ENCODE results near the gene ART4. TPM values are rescaled to one million over a fixed set of nuclear protein-coding genes. Genes with fewer than 3 reads are reported as not detected.

ART4 gene
- 0.66 and 3.5 TPM in 2 replicates for total RNA-seq

GRCh38 chr12:14843425-14843887 lies at the start of gene ART4:
ART4 (minus strand) TSS chr12:14843526; CDS start chr12:14843113, 413 bp downstream.

GRCh38 chr12:14885718-14886221 lies 42.4 kb upstream of the ART4 start, which contains the start of gene MGP:
MGP (minus strand) TSS chr12:14885854; CDS start chr12:14885791, 63 bp downstream.

GRCh38 chr12:14814014-14814413 lies 29.3 kb downstream of the ART4 start, which contains the start of gene SMCO3:
SMCO3 (minus strand) TSS chr12:14814182; CDS start chr12:14806680, 7,502 bp downstream.

GRCh38 chr12:14803011-14803829 lies 40.1 kb downstream of the ART4 start, which contains the start of the genes C12orf60 and WBP11:
C12orf60 (plus strand) TSS chr12:14803670; CDS start chr12:14822936, 19,266 bp downstream.
WBP11 (minus strand) TSS chr12:14803478; CDS start chr12:14801383, 2,095 bp downstream.

Other genes with a start within 250 kb of the ART4 start
- gene GUCY2C, start 146.9 kb downstream of the ART4 start, total RNA-seq = under 0.01 TPM in 1 of 2 replicates, not detected in the other
- gene WBP11, start 40.0 kb downstream of the ART4 start, total RNA-seq = 10.2 and 16.1 TPM in 2 replicates
- 0.79 and 3.9 TPM in 2 replicates for gene C12orf60, start 39.9 kb downstream of the ART4 start, total RNA-seq
- 0.13 and 0.37 TPM in 2 replicates for gene SMCO3, start 29.3 kb downstream of the ART4 start, total RNA-seq
- 115 and 281 TPM in 2 replicates for gene MGP, start 42.3 kb upstream of the ART4 start, total RNA-seq
- 0.13 and 0.87 TPM in 2 replicates for gene ERP27, start 95.0 kb upstream of the ART4 start, total RNA-seq
- 88.5 and 100 TPM in 2 replicates for gene ARHGDIB, start 118.1 kb upstream of the ART4 start, total RNA-seq
- not detected in 2 replicates for gene PDE6H, start 129.5 kb upstream of the ART4 start, total RNA-seq